NCI-H1436 treated with DMSO at 0.1 percent for 48 hours (cell line): ENCODE measurements around the gene SCYGR7.
"Not testable (repeated sequence)": the region's sequence is repeated elsewhere in the genome, so short reads cannot be mapped to it uniquely, and the experiment has no call there.

Experiments
- DNase-seq: peaks from one replicate; lab custom pipeline; 2025; lab: John Stamatoyannopoulos, UW

SCYGR7 gene, protein sequence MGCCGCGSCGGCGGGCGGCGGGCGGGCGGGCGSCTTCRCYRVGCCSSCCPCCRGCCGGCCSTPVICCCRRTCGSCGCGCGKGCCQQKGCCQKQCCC

DNA sequence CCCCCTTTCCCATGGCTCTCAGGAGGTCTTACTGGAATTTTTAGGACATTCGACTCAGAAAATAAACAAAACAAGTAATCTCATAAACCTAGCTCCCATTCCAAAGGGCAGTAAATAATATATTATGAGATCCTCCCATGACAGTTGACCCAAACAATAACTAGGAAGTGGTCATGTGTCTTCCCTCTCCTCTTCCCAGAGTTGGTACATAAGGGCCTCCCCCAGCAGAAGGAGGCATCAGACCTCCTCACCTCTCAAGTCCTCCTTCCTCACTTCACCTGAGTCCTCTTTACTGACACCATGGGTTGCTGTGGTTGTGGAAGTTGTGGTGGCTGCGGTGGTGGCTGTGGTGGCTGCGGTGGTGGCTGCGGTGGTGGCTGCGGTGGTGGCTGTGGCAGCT lies at the start of gene SCYGR7:
Gene SCYGR7, plus strand, starts transcription at position 301 of the 400 bp plus-strand sequence. Its CDS starts 0 bp downstream, at position 301.
- no peak for DNase-seq

DNA sequence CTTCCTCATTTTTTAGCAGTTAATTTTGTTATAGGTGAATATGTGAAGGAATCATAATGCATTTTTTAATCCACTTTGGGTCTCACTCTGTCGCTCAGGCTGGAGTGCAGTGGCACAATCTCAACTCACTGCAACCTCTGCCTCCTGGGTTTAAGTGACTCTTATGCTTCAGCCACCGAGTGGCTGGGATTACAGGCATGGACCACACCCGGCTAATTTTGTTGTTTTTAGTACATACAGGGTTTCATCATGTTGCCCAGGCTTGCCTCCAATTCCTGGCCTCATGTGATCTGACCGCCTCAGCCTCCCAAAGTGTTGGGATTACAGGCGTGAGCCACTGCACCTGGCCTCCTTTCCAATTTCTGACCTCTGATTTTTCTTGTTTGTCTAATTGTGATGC lies 43.9 kb upstream of the SCYGR7 start:
- DNase-seq, result no peak

DNA sequence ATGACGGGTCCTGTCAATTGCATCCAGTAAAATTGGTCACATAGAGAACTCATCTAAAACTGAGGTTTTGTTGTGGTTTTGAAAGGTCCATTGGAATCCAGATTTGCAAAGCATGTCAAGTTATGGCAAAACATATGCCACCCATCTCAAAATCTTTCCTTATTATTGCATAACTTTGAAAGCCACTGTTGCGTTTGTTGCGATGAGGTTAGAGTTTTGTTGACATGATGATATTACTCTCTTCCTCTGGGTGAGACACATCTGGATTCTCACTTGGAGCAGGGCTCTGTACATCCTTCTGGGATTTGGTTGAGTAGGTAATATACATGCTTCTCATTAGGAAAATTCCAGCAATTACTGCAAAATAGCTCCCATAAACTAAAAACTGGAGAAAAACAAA lies 40.9 kb upstream of the SCYGR7 start:
- no peak for DNase-seq

DNA sequence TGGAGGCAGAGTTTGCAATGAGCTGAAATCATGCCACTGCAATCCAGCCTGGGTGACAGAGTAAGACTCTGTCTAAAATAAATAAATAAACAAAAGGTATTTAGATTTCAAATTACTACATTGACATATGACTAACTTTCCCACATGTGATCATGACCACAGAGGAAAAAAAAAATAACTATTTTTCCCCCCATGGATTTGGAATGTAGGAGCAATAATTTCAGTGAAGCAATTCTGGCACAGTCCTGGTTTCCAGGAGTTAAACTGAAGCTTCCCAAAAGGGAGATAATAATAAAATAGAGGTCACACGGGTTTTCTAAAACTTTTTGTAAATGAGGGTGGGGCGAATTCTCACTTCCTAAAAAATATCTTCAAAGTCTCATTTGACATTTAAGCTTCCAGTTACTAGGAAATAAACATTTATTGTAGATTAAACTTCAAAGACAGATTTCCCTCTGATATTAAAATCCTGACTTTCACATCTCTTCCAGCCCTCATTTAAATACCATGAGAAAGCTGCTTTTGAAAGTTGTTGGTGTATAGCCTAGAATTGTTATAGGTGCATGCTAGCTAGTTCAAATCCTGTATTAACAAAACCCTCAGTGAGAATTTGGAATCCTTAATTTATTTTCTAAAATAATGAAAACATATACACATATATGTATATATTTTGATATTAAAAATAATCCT lies 31.0 kb upstream of the SCYGR7 start:
- DNase-seq, result no peak

DNA sequence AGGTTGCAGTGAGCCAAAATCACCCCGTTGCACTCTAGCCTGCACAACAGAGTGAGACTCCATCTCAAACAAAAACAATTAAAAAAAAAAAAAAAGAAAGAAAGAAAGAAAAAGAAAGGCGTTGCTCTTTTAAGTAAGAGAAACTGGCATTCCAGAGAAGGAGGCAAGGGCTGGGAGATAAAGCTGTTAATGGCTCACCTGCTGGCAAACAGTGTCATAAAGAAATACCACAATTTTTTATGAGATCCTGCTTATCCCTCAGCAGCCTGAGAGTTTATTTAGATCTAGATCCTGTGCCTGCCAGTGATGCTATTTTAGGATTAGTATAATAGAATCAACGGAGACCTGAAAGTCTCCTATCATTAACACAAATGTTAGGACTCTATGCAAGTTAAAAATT lies 26.6 kb upstream of the SCYGR7 start:
- DNase-seq, result no peak

DNA sequence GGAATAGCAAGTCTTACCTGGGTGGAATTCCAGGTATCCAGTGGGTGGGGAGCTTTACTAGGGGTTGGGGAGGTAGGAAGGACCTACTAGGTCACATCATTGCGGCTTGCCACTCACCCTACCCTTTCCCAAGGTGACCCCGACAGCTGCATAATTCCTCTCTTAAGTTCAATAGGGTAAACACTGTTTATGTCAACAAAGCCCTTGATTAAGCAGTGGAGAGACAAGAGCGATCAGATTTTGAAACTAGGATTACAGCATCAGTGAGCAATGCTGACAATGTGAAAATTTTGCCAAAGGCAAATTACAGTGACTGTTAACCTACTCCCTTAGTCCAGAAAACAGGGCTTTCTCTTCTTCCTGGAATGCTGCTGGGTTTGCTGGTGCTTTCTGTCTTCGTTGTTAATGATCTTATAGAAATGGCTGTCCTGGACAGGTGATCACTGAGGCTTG lies 24.8 kb upstream of the SCYGR7 start:
- no peak for DNase-seq

DNA sequence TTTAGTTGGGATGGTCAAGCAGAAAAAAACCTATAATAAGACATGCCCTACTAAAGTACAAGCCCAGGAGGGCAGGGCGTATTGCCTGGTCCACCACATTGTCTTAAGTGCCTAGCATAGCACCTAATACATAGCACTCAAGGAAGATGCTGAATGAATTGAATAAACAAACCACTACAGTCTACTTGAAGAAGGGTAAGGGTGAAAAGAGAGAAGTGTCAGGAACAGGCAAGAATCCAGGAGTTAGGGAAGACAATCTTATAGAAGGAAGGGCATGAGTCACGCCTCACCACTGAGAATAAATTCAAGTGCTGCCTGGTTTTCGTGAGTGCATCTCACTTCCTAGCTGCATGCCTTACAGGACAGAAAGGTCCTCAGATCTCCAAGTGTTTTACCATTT lies 24.2 kb upstream of the SCYGR7 start:
- no peak for DNase-seq

DNA sequence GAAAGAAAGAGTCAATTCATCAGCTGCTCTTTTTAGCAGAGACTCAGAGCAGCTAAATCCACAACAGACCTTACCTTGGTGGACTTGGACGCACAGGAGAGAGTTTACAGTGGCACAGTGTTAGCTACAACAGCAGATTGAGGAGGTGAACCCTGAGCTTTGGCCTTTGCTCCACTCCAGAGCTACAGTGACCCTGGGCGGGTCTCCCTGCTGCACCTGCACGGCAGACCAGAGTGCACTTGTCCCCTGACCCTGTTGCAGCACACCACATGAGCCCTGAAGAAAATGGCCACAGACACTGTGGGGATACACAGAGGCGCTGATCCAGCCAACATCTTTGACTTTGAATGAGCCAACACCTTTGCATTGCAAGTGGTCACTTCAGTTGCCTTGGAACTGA lies 21.3 kb upstream of the SCYGR7 start:
- no peak for DNase-seq

DNA sequence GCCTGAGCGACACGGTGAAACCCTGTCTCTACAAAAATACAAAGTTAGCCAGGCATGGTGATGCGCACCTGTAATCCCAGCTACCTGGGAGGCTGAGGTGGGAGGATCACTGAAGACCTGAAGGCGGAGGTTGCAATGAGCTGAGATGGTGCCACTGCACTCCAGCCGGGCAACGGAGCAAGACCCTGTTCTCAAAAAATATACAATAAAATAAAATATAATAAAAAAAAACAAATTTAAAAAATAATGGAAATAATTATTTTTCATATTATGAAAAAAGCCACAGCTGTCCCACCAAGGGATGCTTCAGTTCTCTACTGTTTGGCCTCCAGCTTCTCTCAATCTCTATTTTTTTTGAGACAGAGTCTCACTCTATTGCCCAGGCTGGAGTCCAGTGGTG lies 20.7 kb upstream of the SCYGR7 start:
- DNase-seq, result no peak

DNA sequence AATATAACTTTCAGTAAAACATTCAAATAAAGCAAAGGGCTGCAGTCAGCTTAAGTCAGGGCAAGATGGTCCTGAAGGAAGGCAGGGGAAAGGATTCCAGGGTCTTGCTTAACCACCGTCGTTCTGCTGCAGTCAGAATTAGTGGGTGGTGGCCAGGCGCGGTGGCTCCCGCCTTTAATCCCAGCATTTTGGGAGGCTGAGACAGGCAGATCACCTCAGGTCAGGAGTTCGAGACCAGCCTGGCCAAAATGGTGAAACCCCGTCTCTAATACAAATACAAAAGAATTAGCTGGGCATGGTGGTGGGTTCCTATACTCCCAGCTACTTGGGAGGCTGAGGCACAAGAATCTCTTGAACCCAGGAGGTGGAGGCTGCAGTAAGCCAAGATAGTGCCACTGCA lies 17.1 kb upstream of the SCYGR7 start:
- no peak for DNase-seq

DNA sequence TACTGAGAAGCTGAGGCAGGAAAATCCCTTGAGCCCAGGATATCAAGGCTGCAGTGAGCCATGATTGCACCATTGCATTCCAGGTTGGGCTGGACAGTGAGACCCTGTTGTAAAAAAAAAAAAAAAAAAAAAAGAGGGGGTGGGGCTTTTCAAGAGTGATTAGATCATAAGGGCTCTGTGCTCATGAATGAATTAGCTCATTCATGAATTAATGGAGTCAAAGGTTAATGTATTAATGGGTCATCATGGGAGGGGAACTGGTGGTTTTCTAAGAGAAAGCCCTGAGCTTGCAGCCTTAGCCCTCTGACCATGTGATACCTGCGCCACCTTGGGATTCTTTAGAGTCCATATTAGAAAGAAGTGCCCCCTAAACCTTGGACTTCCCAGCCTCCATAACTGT lies 14.8 kb upstream of the SCYGR7 start:
- no peak for DNase-seq

DNA sequence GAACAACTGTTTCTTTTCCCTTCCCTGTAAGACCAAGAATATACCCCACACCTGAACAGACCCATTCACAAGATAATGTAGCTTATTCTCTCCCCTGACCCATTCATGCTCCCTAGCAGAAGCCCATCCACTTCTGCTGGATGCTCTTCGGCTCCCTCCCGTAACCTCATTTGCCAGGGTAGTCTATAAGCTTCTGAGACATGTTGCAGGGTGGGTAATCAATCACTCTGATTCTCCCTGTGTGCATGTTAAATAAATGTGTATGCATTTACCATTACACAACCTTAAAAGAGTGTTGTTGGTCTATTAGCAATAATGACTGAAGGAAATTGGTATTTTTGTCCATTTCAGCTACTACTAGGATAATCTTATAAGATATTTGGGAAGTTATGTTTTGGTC lies 11.6 kb upstream of the SCYGR7 start:
- no peak for DNase-seq

DNA sequence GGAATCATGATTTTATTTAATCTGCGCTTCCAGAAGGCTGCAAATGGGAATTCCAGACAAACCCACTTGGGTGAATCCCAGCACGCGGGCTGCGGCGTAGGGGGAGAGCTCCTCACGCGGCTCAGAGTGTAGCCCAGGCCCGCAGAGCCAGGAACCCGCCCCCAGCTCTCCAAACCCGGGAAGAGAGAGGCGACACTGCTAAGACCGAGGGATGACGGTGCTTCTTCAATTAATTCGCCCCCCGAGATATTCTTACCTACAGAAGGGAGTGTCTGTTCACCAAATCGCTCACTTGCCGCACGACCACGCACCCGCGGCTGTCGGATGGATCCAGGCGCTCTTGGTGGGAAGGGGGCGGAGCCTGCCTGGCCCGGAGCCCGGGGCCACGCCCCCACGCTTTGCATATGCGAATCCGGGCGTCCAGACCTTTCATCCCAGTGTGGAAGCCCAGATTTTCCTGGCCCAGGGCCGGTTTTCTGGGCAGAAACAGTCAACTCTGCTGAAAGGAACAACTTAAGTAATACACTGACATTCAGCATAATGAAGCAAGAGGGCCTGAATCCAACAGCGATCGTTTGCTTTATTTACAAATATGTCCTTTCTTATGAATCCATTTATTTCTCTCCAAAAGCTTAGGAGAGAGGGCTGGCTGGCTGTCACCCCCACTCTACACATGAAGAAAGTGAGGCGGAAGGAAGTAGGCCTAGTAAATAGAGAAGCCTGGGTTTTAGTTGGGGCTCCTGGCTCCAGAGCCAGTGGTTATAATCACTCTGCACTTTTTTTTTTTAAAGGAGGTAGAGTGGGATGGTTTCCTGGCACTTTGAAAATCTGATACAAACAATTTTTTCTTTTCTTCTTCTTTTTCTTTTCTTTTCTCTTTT lies 10.2 kb upstream of the SCYGR7 start, which contains the start of gene SLC19A3:
Gene SLC19A3, minus strand, starts transcription at position 342 of the 881 bp plus-strand sequence. CDS start 15,710 bp downstream, outside the sequence.
- DNase-seq, result no peak

DNA sequence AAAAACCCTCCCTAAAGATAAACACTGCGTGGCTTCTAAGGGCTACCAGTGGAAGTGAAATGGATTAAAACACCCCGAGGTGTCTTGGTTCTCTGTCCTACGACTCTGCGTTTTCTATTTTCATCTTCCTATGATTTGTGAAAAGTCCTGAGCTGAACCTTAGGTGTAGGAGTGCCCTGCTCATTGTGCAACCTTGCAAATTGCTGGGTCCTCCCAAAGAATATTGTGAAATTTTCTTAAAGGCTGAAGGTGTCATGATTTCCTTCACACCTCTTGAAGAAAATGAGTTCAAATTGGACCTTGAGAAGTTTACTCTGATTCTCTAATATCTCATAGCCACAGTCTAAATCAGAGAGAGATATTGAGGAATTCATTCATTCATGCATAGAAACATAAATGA lies 8.5 kb upstream of the SCYGR7 start:
- DNase-seq, result no peak

DNA sequence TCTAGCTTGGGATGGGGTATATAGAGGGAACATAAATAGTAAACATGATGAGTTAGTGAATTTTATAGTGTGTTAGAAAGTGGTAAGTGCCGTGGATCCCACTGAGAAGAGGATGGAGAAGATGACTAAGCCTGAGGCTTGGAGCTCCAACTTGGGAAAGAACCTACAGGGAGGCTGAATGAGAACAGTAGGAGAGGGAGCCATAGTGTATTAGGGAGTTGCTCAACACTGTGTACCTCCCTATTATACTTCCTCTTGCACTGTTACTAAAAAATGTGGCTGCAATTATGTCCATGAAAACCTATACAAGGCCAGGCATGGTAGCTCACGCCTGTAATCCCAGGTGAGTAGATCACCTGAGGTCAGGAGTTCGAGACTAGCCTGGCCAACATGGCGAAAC lies 7.5 kb upstream of the SCYGR7 start:
- no peak for DNase-seq

DNA sequence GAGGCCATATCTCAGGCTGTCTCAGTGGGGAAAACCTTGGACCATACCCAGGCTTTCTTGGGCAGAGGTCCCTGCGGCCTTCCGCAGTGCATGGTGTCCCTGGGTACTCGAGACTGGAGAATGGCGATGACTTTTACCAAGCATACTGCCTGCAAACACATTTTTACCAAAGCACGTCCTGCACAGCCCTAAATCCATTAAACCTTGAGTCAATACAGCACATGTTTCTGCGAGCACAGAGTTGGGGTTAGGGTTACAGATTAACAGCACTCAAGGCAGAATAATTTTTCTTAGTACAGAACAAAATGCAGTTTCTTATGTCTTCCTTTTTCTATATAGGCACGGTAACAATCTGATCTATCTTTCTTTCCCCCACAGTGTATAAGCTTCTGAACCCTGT lies 5.3 kb upstream of the SCYGR7 start:
- DNase-seq, result not testable (repeated sequence)

DNA sequence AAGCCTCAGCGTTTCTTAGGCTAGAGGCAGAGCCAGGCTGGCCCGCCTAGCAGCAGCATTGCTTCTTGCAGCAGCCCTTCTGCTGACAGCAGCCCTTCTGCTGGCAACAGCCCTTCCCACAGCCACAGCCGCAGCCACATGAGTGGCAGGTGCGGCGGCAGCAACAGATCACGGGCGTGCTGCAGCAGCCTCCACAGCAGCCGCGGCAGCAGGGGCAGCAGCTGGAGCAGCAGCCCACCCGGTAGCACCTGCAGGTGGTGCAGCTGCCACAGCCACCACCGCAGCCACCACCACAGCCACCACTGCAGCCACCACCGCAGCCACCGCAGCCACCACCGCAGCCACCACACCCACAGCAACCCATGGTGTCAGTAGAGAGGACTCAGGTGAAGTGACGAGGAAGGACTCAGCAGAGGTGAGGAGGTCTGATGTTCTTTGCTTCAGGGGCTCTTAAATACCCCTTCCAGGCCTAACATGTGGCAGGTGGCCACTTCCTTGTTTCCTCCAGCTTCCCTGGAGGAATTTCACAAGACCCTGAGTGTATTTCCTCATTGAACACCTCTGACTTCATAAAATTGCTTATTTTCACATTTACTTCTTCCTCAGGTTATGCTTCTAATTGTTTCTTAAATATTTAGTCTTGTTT lies 3.6 kb upstream of the SCYGR7 start, which contains the start of gene SCYGR6:
Gene SCYGR6, minus strand, starts transcription at position 364 of the 646 bp plus-strand sequence. Its CDS starts 0 bp downstream, at position 364.
- no peak for DNase-seq

DNA sequence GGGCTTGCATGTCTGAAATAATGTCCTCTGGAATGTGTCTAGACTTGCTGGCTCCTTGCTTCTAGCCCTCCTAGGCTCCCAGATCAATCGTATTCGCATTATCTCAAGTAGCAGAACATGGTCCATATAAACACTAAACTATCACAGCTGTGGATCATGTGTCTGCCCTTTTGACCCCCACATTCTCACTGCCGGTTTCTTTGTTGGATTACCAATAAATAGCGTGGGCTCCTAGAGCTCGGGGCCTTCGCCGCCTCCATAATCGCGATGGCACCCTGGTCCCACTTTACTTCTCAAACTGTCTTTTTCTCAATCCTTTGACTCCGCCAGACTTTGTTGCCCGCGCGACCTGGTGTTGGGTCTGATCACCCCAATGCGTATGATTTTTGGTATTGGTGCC lies 11.2 kb downstream of the SCYGR7 start:
- DNase-seq, result no peak

DNA sequence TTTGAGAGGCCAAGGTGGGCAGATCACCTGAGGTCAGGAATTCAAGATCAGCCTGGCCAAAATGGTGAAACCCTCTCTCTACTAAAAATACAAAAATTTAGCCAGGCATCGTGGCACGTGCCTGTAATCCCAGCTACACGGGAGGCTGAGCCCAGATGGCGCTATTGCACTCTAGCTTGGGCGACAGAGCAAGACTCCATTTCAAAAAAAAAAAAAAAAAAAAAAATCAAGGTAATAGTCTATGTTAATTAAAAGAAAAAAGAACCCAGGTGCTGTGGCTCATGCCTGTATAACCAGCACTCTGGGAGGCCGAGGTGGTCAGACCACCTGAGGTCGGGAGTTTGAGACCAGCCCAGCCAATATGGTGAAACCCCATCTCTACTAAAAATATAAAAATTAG lies 12.6 kb downstream of the SCYGR7 start:
- not testable (repeated sequence) for DNase-seq

DNA sequence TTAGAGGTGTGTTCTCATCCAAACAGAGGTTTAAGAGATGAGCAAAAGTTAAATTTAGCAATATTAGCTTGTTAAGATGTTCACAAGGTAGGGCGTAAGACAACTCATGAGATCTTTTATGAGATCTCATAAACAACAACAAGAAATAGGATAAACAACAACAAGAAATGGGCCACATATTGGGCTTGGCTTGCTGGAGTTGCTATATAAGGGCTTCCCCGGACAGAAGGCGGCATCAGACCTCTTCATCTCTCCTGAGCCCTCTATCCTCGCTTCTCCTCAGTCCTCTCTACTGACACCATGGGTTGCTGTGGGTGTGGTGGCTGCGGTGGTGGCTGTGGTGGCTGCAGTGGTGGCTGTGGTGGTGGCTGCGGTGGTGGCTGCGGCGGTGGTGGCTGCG lies 17.5 kb downstream of the SCYGR7 start, which contains the start of gene SCYGR8:
Gene SCYGR8, plus strand, starts transcription at position 301 of the 400 bp plus-strand sequence. Its CDS starts 0 bp downstream, at position 301.
- no peak for DNase-seq

DNA sequence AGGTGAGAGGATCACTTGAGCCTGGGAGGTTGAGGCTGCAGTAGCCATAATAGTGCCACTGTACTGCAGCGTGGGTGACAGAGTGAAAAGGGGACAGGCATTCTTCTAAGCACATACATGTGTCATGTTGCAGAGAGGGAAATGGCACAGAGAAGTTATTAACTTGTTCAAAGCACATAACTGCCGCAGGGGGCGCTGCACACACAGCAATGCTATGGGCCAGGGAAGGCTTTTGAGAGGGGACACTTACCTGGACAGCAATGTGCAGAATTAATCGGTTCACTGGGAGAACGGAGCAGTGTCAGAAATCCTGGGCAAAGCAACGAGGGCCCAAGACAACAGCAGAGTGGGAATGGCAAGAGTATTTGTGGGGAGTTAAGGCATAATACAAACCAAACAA lies 19.9 kb downstream of the SCYGR7 start:
- DNase-seq, result no peak

DNA sequence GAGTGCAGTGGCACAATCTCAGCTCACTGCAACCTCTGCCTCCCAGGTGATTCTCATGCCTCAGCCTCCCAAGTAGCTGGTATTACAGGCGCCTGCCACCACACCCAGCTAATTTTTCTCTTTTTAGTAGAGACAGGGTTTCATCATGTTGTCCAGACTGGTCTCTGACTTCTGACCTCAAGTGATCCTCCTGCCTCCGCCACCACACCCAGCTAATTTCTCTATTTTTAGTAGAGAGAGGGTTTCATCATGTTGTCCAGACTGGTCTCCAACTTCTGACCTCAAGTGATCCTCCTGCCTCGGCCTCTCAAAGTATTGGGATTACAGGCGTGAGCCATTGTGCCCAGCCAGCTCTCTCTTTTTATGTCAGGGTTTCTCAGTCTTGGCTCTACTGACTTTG lies 28.1 kb downstream of the SCYGR7 start:
- not testable (repeated sequence) for DNase-seq
